ENCODE data around the gene PRKCI.
"Not testable (repeated sequence)": the region's sequence is repeated elsewhere in the genome, so short reads cannot be mapped to it uniquely, and the experiment has no call there.

PRKCI gene

GRCh38 chr3:170189398-170190256 is 32.6 kb upstream of the PRKCI start:
- H3K4me3 ChIP-seq (ENCODE audit: low read depth, low read length): no peak overlapping the region
- DNase-seq (ENCODE audit: low read depth): no peak
- no peak for TF ChIP-seq CTCF (conservative IDR thresholded peaks at IDR 0.05; ENCODE audit: low read depth, low read length)

DNA sequence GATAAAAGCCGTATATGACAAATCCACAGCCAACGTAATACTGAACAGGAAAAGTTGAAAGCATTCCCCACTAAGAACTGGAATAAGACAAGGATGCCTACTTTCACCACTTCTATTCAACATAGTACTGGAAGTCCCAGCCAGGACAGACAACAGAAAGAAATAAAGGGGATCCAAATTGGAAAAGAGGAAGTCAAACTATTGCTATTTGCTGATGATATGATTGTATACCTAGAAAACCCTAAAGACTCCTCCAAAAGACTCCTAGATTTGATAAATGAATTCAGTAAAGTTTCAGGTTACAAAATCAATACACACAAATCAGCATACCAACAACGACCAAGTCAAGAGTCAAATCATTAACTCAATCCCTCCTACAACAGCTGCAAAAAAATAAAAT is 26.5 kb upstream of the PRKCI start:
- not testable (repeated sequence) for DNase-seq (ENCODE audit: low read depth); H3K4me3 ChIP-seq (ENCODE audit: low read depth, low read length)

GRCh38 chr3:170196833-170197232 is 25.4 kb upstream of the PRKCI start:
- TF ChIP-seq CTCF (conservative IDR thresholded peaks at IDR 0.05; ENCODE audit: low read depth, low read length): no peak
- no peak for DNase-seq (ENCODE audit: low read depth)
- no peak overlapping the region for H3K4me3 ChIP-seq (ENCODE audit: low read depth, low read length)

DNA sequence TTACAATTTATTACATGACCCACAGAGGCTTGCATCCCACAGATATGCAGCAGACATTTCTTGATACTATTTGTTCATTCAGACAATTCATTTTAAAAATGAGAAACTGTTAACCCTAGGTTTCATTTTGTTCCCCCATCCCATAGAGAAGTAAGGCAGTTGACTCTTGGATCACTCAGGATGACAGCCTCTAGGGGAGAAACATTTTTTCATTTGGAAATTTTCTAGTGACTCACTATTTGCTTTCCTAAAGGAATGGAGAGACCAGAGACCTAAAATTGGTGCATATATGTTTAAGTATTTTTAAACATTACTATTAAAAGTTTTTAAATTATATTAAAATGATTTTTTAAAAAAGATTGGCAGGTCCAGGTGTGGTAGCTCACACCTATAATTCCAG is 21.2 kb upstream of the PRKCI start:
- no peak for TF ChIP-seq CTCF (conservative IDR thresholded peaks at IDR 0.05; ENCODE audit: low read depth, low read length)
- H3K4me3 ChIP-seq (ENCODE audit: low read depth, low read length): no peak overlapping the region
- DNase-seq (ENCODE audit: low read depth): no peak

- no peak for TF ChIP-seq CTCF (conservative IDR thresholded peaks at IDR 0.05; ENCODE audit: low read depth, low read length)
- H3K4me3 ChIP-seq (ENCODE audit: low read depth, low read length): no peak overlapping the region
- no peak for DNase-seq (ENCODE audit: low read depth)
Measured at GRCh38 chr3:170201527-170201926, 20.7 kb upstream of the PRKCI start.

DNA sequence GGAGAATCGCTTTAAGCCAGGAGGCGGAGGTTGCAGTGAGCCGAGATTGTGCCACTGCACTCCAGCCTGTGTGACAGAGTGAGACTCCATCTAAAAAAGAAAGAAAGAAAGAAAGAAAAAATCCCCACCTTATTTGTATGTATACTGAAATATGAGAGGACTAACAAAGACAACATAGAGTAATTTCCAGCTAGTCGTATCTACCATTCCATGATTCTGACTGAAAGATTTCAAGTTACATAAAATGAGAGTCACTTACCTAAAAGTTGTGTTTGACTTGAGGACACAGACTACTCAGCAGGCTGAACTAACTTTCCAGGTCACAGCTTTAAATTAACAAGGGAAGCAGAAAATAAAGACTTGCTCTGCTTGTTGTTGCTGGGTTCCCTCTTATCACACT is 18.8 kb upstream of the PRKCI start:
- no peak overlapping the region for H3K4me3 ChIP-seq (ENCODE audit: low read depth, low read length)
- DNase-seq (ENCODE audit: low read depth): no peak
- no peak for TF ChIP-seq CTCF (conservative IDR thresholded peaks at IDR 0.05; ENCODE audit: low read depth, low read length)

DNA sequence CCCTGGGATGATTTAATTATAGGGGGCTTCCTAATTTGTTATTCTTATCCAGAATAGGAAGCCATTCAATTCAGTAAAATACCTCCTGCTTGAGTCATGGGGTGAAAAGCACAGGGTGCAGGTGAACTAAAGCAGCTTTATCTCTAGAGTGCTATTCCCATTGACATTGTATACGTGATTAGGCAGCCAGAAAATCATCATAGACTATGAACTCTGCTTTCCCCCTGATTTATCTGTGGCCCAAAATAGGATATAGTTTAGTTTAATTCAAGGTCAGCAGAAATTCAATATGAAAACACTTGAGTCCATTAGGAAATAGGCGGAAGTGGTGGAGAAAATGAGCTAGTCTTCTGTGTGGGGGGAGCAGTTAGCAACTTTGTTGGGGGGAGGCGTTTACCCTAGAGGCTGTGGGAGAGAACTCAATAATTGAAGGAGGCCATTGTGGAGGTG is 18.2 kb upstream of the PRKCI start:
- TF ChIP-seq CTCF (conservative IDR thresholded peaks at IDR 0.05; ENCODE audit: low read depth, low read length): no peak
- no peak for DNase-seq (ENCODE audit: low read depth)
- H3K4me3 ChIP-seq (ENCODE audit: low read depth, low read length): no peak overlapping the region

Data from choroid plexus epithelial cell (primary cell).